ENCODE results near the gene ANXA8. TPM values are rescaled to one million over a fixed set of nuclear protein-coding genes. Genes with fewer than 3 reads are reported as not detected.

ANXA8 gene
- total RNA-seq, 2 donors from 2014 or later = 10.3 to 39.8 TPM

- no peaks in the 10 kb centered on the region for H3K4me1 ChIP-seq
- TF ChIP-seq CTCF (IDR thresholded peaks at IDR 0.05) = no peak
- no peaks in the 10 kb centered on the region for H3K27me3 ChIP-seq
- DNase-seq (ENCODE audit: low spot score) = no peak
- no peak overlapping the region for H3K27ac ChIP-seq
- H3K4me3 ChIP-seq = no peak overlapping the region
- no peaks in the 10 kb centered on the region for H3K9me3 ChIP-seq
- H3K36me3 ChIP-seq = no peaks in the 10 kb centered on the region
Observed at GRCh38 chr10:47454780-47455058, 29.2 kb downstream of the ANXA8 start.

- H3K27me3 ChIP-seq = no peaks in the 10 kb centered on the region
- no peak for DNase-seq (ENCODE audit: low spot score)
- no peaks in the 10 kb centered on the region for H3K9me3 ChIP-seq
- no peak overlapping the region for H3K4me3 ChIP-seq
- TF ChIP-seq CTCF (IDR thresholded peaks at IDR 0.05) = no peak
- no peaks in the 10 kb centered on the region for H3K4me1 ChIP-seq
- H3K36me3 ChIP-seq = no peaks in the 10 kb centered on the region
- H3K27ac ChIP-seq = no peak overlapping the region
Observed at GRCh38 chr10:47454008-47454779, 29.7 kb downstream of the ANXA8 start.

- H3K27me3 ChIP-seq = no peaks in the 10 kb centered on the region
- DNase-seq (ENCODE audit: low spot score) = no peak
- no peak overlapping the region for H3K27ac ChIP-seq
- H3K4me3 ChIP-seq = no peak overlapping the region
- TF ChIP-seq CTCF (IDR thresholded peaks at IDR 0.05) = no peak
- no peaks in the 10 kb centered on the region for H3K4me1 ChIP-seq
- no peaks in the 10 kb centered on the region for H3K9me3 ChIP-seq
- no peaks in the 10 kb centered on the region for H3K36me3 ChIP-seq
Observed at GRCh38 chr10:47453141-47454007, 30.5 kb downstream of the ANXA8 start.

- Histone ChIP-seq H3K9me3 (no peaks in the 10 kb centered on the region), H3K36me3 (no peaks in the 10 kb centered on the region), H3K4me1 (no peaks in the 10 kb centered on the region), H3K4me3 (no peak overlapping the region), H3K27ac (no peak overlapping the region), H3K27me3 (no peaks in the 10 kb centered on the region)
- TF ChIP-seq CTCF (IDR thresholded peaks at IDR 0.05) = no peak
- DNase-seq (ENCODE audit: low spot score) = no peak
Observed at GRCh38 chr10:47452495-47453140, 31.3 kb downstream of the ANXA8 start.

- Histone ChIP-seq H3K36me3 (no peaks in the 10 kb centered on the region), H3K9me3 (no peaks in the 10 kb centered on the region), H3K27me3 (no peaks in the 10 kb centered on the region), H3K4me1 (no peaks in the 10 kb centered on the region), H3K4me3 (no peak overlapping the region), H3K27ac (no peak overlapping the region)
- TF ChIP-seq CTCF (IDR thresholded peaks at IDR 0.05) = no peak
- no peak for DNase-seq (ENCODE audit: low spot score)
Observed at GRCh38 chr10:47451998-47452494, 31.9 kb downstream of the ANXA8 start.
